Fibroblast of mammary gland (primary cell): Measurements from ENCODE around the gene RXFP1.

Experiments used
- DNase-seq: peaks from one replicate; pipeline ENCODE4 v3.0.0-alpha.2; 2010; ENCODE audit warnings: low read depth
- H3K4me3 ChIP-seq: 2 replicates; pipeline ENCODE4 v1.5.1; 2011; ENCODE audit warnings: low read depth, mild to moderate bottlenecking, low read length, moderate library complexity; ENCODE audit not compliant: control insufficient read depth
- TF ChIP-seq, protein P1 (sequence below): conservative IDR thresholded peaks from 2 replicates; pipeline ENCODE4 v1.5.1; 2011; ENCODE audit warnings: low read depth, low read length, inconsistent platforms; ENCODE audit not compliant: control insufficient read depth, insufficient read depth

Gene RXFP1

DNA sequence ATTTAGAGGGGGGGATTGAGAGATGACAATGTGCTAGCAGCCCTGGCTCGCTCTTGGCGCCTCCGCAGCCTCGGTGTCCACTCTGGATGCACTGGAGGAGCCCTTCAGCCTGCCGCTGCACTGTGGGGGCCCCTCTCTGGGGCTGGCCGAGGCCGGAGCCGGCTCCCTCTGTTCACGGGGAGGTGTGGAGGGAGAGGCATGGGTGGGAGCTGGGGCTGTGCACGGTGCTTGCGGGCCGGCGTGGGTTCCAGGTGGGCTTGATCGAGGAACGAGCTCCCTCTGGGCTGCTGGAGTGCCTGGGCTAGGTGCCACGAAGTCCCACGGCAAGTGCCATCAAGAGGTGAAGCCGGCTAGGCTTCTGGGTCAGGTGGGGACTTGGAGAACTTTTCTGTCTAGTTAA lies 143.1 kb downstream of the RXFP1 start:
- TF ChIP-seq, protein P1, sequence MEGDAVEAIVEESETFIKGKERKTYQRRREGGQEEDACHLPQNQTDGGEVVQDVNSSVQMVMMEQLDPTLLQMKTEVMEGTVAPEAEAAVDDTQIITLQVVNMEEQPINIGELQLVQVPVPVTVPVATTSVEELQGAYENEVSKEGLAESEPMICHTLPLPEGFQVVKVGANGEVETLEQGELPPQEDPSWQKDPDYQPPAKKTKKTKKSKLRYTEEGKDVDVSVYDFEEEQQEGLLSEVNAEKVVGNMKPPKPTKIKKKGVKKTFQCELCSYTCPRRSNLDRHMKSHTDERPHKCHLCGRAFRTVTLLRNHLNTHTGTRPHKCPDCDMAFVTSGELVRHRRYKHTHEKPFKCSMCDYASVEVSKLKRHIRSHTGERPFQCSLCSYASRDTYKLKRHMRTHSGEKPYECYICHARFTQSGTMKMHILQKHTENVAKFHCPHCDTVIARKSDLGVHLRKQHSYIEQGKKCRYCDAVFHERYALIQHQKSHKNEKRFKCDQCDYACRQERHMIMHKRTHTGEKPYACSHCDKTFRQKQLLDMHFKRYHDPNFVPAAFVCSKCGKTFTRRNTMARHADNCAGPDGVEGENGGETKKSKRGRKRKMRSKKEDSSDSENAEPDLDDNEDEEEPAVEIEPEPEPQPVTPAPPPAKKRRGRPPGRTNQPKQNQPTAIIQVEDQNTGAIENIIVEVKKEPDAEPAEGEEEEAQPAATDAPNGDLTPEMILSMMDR = no peak
- no peak overlapping the region for H3K4me3 ChIP-seq
- no peak for DNase-seq

DNA sequence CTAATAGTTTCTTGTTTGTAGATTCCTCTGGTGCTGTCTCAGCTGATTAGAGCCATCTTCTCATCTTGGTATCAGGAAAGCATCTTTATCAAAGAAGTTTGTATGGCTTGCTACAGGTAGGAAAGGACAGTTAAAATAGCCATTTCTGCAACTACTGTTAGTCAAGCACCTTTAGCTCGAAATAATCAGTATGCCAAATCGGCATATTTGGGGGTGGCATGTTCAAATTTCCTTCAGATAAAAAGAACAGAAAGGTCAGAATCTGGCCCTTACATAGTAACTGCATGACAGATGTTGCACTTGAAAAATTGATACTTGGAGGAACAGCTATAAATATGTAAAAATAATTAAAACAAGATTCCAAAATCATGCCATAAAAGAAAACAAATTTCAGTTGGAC lies 145.2 kb downstream of the RXFP1 start:
- TF ChIP-seq, protein P1 = no peak
- H3K4me3 ChIP-seq = no peak overlapping the region

DNA sequence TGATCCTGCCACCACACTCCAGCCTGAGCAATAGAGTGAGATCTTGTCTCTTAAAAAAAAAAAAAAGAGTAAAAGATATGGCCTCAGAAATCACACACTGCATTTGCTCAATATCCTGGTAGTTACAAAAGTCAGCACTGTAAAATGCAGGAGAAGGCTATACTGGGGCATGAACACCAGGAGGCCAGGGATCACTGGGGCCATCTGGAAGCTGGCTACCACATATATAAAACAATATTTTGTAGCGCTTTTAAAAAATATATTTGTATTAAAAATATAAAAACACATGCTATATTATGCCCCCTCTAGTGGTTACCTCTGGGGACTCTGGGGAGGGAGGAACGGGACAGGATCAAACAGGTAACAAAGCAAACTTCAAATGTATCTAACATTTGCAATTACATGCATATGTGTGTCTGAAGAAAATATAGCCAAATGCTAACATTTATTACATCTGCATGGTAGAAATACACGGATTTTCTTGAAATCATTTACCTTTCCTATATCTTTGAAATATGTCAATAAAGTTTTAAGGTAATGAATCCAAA lies 146.0 kb downstream of the RXFP1 start:
- no peak overlapping the region for H3K4me3 ChIP-seq
- TF ChIP-seq, protein P1 = peak; percentile 49
- peak; percentile 12 for DNase-seq

More for the DNA sequence above, 145.2 kb downstream of the RXFP1 start:
- no peak for DNase-seq

DNA sequence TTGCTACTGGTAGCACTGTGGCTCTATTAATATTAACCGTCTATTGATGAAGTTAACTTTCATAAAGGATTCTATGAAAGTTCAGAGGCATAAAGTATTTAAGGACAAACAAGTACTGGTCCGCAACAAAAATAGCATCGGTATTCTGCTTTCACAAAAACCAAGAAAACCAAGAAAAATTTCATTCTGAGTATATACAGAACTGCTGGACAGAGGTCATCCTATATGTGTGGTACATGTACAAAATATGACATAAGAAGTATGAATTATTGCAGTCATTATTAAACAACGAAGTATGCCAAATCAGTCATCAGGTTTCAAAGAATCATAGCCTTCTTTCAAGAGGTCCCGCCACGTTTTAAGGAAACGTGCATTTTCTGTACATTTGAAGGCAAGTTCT lies 147.6 kb downstream of the RXFP1 start:
- DNase-seq = no peak
- TF ChIP-seq, protein P1 = no peak
- no peak overlapping the region for H3K4me3 ChIP-seq

DNA sequence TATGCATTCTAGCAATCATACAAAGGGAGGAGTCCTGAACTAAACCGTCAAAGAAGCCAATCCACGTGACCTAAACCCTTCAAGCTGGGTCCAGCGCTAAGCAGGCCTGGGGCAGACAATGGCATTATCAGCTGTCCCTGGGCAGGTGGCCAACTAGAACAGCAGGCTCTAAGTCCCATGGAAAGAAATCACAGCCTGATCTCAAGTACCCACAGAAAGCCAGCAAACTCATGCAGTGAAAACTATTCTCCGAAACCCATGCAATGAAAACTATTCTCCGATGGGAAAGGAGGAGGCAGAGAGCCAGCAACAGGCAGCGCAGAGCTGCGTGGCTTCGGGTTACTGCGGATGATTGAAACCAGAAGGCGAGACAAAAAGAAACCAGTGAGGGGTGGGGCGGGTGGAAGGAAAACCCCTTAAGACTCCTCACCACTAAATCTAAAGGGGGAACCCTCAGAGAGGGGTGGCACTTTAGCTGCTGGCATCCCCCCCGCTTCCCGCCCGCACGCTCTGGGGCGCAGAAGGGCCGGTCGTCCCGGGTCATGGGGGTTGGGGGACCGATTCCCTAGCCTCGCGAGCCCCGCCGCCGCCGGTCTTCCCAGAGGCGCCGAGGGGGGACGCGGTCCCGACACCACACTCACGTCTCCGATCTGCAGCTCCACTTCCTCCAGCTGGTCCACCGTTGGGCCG lies 149.4 kb downstream of the RXFP1 start:
- peak overlapping the region; percentile 91 for H3K4me3 ChIP-seq
- DNase-seq = peak; percentile 79
- TF ChIP-seq, protein P1 = no peak

DNA sequence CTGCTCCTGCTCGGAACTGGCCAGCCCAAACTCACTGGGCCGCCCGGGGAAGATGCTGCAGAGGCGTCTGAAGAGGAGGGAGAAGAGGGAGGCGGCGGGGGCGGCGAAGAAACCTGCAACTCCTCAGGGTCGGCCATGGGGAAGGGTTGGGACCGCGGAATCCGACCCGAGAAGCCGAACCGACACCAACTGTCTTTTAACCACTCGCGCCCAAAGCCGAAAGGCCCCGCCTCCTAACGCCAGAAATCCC lies 149.9 kb downstream of the RXFP1 start, which contains the start of gene C4orf46:
C4orf46 (minus strand) TSS at position 223 of the 250 bp plus-strand sequence; CDS start at position 137, 86 bp downstream.
- TF ChIP-seq, protein P1 = no peak
- no peak for DNase-seq
- peak within 1 kb of the TSS; percentile 91 for H3K4me3 ChIP-seq
